CD4-positive, alpha-beta T cell treated with Interferon gamma for 1 hour (primary cell): ENCODE measurements around the gene XPNPEP1.

ENCODE experiments used
- DNase-seq: peaks from one replicate; pipeline ENCODE4 v3.0.0-alpha.2; 2020

XPNPEP1 gene

GRCh38 chr10:109947111-109947920, 24.0 kb upstream of the XPNPEP1 start:
- no peak for DNase-seq

- DNase-seq: no peak
Observed at GRCh38 chr10:109946680-109947079, 23.4 kb upstream of the XPNPEP1 start.

- no peak for DNase-seq
Observed at GRCh38 chr10:109945473-109946177, 22.3 kb upstream of the XPNPEP1 start.

- DNase-seq: no peak
Observed at GRCh38 chr10:109944613-109945012, 21.3 kb upstream of the XPNPEP1 start.

- no peak for DNase-seq
Observed at GRCh38 chr10:109941236-109941862, 18.0 kb upstream of the XPNPEP1 start.

GRCh38 chr10:109940553-109940952, 17.2 kb upstream of the XPNPEP1 start:
- no peak for DNase-seq

GRCh38 chr10:109940117-109940516, 16.8 kb upstream of the XPNPEP1 start:
- no peak for DNase-seq

- DNase-seq: no peak
Observed at GRCh38 chr10:109939315-109939961, 16.1 kb upstream of the XPNPEP1 start.

GRCh38 chr10:109937460-109938065, 14.3 kb upstream of the XPNPEP1 start:
- no peak for DNase-seq

GRCh38 chr10:109934958-109935793, 11.9 kb upstream of the XPNPEP1 start:
- no peak for DNase-seq

- DNase-seq: peak; percentile 51
Observed at GRCh38 chr10:109933984-109934565, 10.8 kb upstream of the XPNPEP1 start.

- no peak for DNase-seq
Observed at GRCh38 chr10:109932968-109933367, 9.7 kb upstream of the XPNPEP1 start.

GRCh38 chr10:109932391-109932790, 9.1 kb upstream of the XPNPEP1 start:
- DNase-seq: no peak

- no peak for DNase-seq
Observed at GRCh38 chr10:109931163-109931562, 7.9 kb upstream of the XPNPEP1 start.

GRCh38 chr10:109929501-109930219, 6.3 kb upstream of the XPNPEP1 start:
- no peak for DNase-seq

- no peak for DNase-seq
Observed at GRCh38 chr10:109928475-109928891, 5.2 kb upstream of the XPNPEP1 start.

- no peak for DNase-seq
Observed at GRCh38 chr10:109926825-109927224, 3.5 kb upstream of the XPNPEP1 start.

- DNase-seq: no peak
Observed at GRCh38 chr10:109926061-109926745, 2.9 kb upstream of the XPNPEP1 start.

GRCh38 chr10:109924967-109925620, 1.8 kb upstream of the XPNPEP1 start:
- no peak for DNase-seq

GRCh38 chr10:109924087-109924486, 776 bp upstream of the XPNPEP1 start:
- no peak for DNase-seq
